Right atrium auricular region (tissue), 2 donors: Measurements from ENCODE around the gene CYP4X1. TPM values are rescaled to one million over a fixed set of nuclear protein-coding genes. Genes with fewer than 3 reads are reported as not detected.

Experiments
- DNase-seq: peaks from one replicate; pipeline ENCODE4 v3.0.0-alpha.2; 2019; ENCODE audit warnings: low spot score
- H3K27ac ChIP-seq, 2 donors: fragments of 200-600 bp; sonication (generic); 1 replicate in 1 of 2; 2 replicates in 1 of 2; pipeline ENCODE4 v1.5.1; 2016 to 2019
- H3K27me3 ChIP-seq, 2 donors: fragments of 200-600 bp; sonication (generic); one replicate each; pipeline versions ENCODE4 v1.5.1 to v1.6.0; 2017 to 2019
- H3K36me3 ChIP-seq: fragments of 200-600 bp; sonication (generic); one replicate; pipeline ENCODE4 v1.5.1; 2016
- H3K4me1 ChIP-seq, 2 donors: fragments of 200-600 bp; sonication (generic); one replicate each; pipeline versions ENCODE4 v1.5.1 to v1.6.0; 2017 to 2019
- H3K4me3 ChIP-seq, 2 donors: fragments of 200-600 bp; sonication (generic); 1 replicate in 1 of 2; 2 replicates in 1 of 2; pipeline ENCODE4 v1.5.1; 2017 to 2019; ENCODE audit warnings: mild to moderate bottlenecking in 1 of 2, moderate library complexity in 1 of 2
- H3K9me3 ChIP-seq, 2 donors: fragments of 200-600 bp; sonication (generic); one replicate each; pipeline ENCODE4 v1.5.1; 2019
- total RNA-seq, 2 donors: library from RNA; depleted of rRNA; stranded (reverse); fragments of >200 nt; gene quantifications; one replicate each; pipeline ENCODE4 v1.1.0, GENCODE V29; 2016
- TF ChIP-seq, protein P1 (sequence below), 2 donors: fragments of 200-600 bp; sonication (generic); IDR thresholded peaks; one replicate each; pipeline ENCODE4 v1.5.1; 2019; ENCODE audit warnings: antibody characterized with exemption in 2 of 2

The CYP4X1 gene
- total RNA-seq, 2 donors from 2014 or later, result 2.2 to 3.5 TPM

DNA sequence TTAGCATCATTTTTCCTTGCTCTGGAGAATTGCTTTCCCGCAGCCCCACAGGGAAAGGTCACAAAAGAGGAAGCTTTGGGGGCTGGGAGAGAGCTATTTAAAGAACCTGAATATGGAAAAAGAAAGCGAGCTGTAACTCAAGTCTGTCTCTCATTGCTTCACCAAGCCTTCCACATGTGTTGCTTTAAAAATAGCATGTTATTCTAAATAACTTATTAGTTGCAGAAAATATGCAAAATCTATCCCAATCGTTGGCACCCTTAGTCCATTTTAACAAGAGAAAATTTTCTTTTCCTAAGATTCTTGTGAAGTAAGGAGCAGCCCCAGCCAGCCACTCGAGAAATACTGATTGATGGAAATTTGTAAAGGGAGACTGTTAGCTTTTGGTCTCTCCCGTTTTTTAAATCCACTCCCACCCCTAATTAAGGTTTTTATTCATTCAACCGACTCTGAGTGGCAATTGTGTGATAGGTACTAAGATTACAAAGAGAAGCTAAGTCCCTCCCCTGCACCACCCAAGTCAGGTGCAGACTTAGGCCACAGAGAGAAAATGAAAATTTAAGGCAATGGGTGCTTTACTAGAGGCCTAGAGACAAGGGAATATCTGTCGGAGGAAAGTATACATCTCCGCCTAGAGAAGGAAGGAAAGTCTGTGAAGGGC is 802 bp downstream of the CYP4X1 start:
- Histone ChIP-seq H3K36me3 (no peaks in the 10 kb centered on the region), H3K4me3 (peak overlapping the region; percentile 26 to 53), H3K4me1 (peaks cover 0 to 43% of the 10 kb centered on the region in 2 donors), H3K27ac (peak overlapping the region; percentile 62 to 65), H3K9me3 (no peaks in the 10 kb centered on the region), H3K27me3 (no peaks in the 10 kb centered on the region)
- TF ChIP-seq, protein P1, sequence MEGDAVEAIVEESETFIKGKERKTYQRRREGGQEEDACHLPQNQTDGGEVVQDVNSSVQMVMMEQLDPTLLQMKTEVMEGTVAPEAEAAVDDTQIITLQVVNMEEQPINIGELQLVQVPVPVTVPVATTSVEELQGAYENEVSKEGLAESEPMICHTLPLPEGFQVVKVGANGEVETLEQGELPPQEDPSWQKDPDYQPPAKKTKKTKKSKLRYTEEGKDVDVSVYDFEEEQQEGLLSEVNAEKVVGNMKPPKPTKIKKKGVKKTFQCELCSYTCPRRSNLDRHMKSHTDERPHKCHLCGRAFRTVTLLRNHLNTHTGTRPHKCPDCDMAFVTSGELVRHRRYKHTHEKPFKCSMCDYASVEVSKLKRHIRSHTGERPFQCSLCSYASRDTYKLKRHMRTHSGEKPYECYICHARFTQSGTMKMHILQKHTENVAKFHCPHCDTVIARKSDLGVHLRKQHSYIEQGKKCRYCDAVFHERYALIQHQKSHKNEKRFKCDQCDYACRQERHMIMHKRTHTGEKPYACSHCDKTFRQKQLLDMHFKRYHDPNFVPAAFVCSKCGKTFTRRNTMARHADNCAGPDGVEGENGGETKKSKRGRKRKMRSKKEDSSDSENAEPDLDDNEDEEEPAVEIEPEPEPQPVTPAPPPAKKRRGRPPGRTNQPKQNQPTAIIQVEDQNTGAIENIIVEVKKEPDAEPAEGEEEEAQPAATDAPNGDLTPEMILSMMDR (IDR thresholded peaks at IDR 0.05), result no peak
- DNase-seq, result no peak

DNA sequence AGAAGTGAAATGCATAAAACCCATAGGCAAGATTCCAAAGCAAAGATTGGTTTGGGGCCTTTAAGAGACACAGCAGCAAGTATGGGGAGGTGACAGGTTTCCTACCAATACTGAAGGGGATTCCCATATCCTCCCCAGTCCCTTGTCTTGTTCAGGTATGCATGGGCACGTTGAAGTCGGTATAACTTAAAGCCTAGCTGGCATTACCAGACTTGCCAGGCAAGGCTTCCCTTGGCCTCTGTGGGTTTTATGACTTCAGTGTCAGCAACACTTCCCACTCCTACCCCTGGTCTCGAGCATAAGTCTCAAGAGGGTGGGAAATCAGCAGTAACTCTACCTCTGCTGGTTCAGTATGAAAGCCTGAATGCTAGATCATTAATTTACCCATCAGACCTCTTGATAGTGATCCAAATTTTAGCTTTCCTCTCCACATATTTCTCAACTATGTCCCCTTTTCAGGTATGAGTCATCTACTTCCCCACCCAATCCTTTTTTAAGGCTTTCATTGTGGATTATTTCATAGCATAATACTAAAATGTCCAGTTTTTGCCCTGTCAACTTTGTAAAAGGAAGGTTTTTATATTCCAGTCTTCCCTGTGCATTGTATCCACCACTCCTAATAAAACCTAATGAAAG is 6.8 kb downstream of the CYP4X1 start:
- Histone ChIP-seq H3K9me3 (no peaks in the 10 kb centered on the region), H3K27me3 (no peaks in the 10 kb centered on the region), H3K4me3 (no peak overlapping the region), H3K36me3 (no peaks in the 10 kb centered on the region), H3K4me1 (peaks cover 0 to 38% of the 10 kb centered on the region in 2 donors), H3K27ac (peak overlapping the region; percentile 57 to 60)
- no peak for DNase-seq
- TF ChIP-seq, protein P1 (IDR thresholded peaks at IDR 0.05), result no peak

DNA sequence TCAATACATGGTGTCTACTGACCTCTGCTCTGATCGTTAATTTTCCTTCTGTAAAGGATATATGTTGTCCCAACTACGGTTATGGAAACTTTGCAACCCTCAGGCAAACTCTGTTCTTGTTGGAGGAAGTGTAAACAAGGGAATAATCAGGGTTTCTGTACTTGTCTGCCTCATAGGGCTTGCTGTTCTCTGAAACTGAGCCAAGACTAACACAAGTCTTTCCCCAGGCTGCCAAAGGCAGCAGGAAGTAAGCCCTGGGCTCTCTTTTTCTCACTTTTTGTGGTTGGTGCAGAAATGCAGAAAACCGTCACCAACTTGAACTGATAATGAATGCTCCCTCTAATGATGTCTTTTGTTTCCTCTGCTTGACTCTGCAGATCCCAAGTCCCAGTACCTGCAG is 7.6 kb downstream of the CYP4X1 start:
- Histone ChIP-seq H3K27me3 (no peaks in the 10 kb centered on the region), H3K36me3 (no peaks in the 10 kb centered on the region), H3K4me1 (peaks cover 0 to 38% of the 10 kb centered on the region in 2 donors), H3K27ac (peak overlapping the region; percentile 57 to 60), H3K9me3 (no peaks in the 10 kb centered on the region), H3K4me3 (no peak overlapping the region)
- TF ChIP-seq, protein P1 (IDR thresholded peaks at IDR 0.05), result no peak
- no peak for DNase-seq

DNA sequence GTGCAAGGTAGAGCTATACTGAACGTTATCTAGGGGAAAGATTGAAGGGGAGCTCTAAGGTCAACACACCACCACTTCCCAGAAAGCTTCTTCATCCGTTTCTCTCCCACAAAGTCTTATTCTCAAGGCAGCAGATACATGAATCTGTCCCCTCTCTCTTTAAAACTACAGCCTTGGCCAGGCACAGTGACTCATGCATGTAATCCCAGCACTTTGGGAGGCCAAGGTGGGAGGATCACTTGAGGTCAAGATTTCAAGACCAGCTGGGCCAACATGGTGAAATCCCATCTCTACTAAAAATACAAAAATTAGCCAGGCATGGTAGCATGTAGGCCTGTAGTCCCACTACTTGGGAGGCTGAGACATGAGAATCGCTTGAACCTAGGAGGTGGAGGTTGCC is 8.1 kb downstream of the CYP4X1 start:
- Histone ChIP-seq H3K36me3 (no peaks in the 10 kb centered on the region), H3K27me3 (no peaks in the 10 kb centered on the region), H3K4me1 (peaks cover 0 to 38% of the 10 kb centered on the region in 2 donors), H3K4me3 (no peak overlapping the region), H3K27ac (peak overlapping the region; percentile 57 to 60), H3K9me3 (no peaks in the 10 kb centered on the region)
- TF ChIP-seq, protein P1 (IDR thresholded peaks at IDR 0.05), result no peak
- no peak for DNase-seq

DNA sequence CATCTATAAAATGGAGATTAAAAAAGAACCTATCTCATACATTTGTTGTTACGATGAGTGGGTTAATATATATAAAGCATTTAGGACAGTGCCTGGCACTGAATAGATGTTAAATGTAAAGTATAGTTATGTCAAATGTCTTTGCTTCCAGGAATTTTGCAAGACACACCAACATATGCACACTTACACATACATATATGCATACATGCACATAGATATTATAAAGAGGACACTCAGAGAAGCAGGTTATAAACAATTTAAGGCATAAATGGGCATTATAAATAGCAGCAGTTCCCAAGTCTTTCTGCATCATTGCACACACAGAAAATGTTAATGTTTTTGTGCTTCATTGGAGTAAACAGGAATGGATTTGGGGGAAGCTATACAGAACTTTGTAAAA is 13.3 kb downstream of the CYP4X1 start:
- H3K27ac ChIP-seq, result no peak overlapping the region
- H3K4me1 ChIP-seq, result peaks cover 0 to 8% of the 10 kb centered on the region in 2 donors
- H3K9me3 ChIP-seq, result no peaks in the 10 kb centered on the region
- H3K4me3 ChIP-seq, result no peak overlapping the region
- H3K27me3 ChIP-seq, result no peaks in the 10 kb centered on the region
- TF ChIP-seq, protein P1 (IDR thresholded peaks at IDR 0.05), result no peak
- H3K36me3 ChIP-seq, result no peaks in the 10 kb centered on the region
- no peak for DNase-seq
